NT2/D1 (cell line): ENCODE data around the gene HEATR5B.
"Not testable (repeated sequence)": the region's sequence is repeated elsewhere in the genome, so short reads cannot be mapped to it uniquely, and the experiment has no call there.

Source experiments
- DNase-seq: peaks from one replicate; pipeline ENCODE4 v3.0.0-alpha.2; 2011; ENCODE audit warnings: low read depth, low spot score
- H3K27me3 ChIP-seq: 2 replicates; pipeline ENCODE4 v1.6.0; 2011; ENCODE audit warnings: mild to moderate bottlenecking; ENCODE audit not compliant: insufficient read length, insufficient read depth
- H3K36me3 ChIP-seq: 2 replicates; pipeline ENCODE4 v1.6.1; 2011; ENCODE audit warnings: mild to moderate bottlenecking, low read length, mixed read lengths; ENCODE audit not compliant: insufficient read depth, insufficient read length
- H3K4me1 ChIP-seq: 2 replicates; pipeline ENCODE4 v1.5.1; 2011; ENCODE audit not compliant: insufficient read depth, insufficient read length
- H3K4me3 ChIP-seq: 2 replicates; pipeline ENCODE4 v1.5.1; 2011; ENCODE audit warnings: low read depth; ENCODE audit not compliant: insufficient read length
- H3K9ac ChIP-seq: 2 replicates; pipeline ENCODE4 v1.6.0; 2011; ENCODE audit warnings: low read depth; ENCODE audit not compliant: insufficient read length
- H3K9me3 ChIP-seq: 2 replicates; pipeline ENCODE4 v1.5.1; 2011; ENCODE audit warnings: mild to moderate bottlenecking, low read length; ENCODE audit not compliant: insufficient read depth
- SUZ12 ChIP-seq: IDR thresholded peaks from 2 replicates; pipeline ENCODE4 v1.6.1; 2011; ENCODE audit not compliant: insufficient read length, insufficient read depth; ENCODE audit errors: extremely low read depth
- YY1 ChIP-seq: IDR thresholded peaks from 2 replicates; pipeline ENCODE4 v1.6.1; 2011; ENCODE audit not compliant: insufficient read length, insufficient read depth
- ZNF274 ChIP-seq: IDR thresholded peaks from 2 replicates; pipeline ENCODE4 v1.6.1; 2011; ENCODE audit warnings: mild to moderate bottlenecking, low read depth, low read length

The HEATR5B gene

GRCh38 chr2:36941867-36942266 lies 142.3 kb downstream of the HEATR5B start:
- DNase-seq, result no peak
- Histone ChIP-seq H3K27me3 (no peaks in the 10 kb centered on the region), H3K9me3 (no peaks in the 10 kb centered on the region), H3K4me1 (no peaks in the 10 kb centered on the region), H3K4me3 (no peak overlapping the region), H3K9ac (no peak overlapping the region), H3K36me3 (no peaks in the 10 kb centered on the region)
- TF ChIP-seq SUZ12 (no peak), ZNF274 (no peak), YY1 (no peak)

- not testable (repeated sequence) for H3K36me3 ChIP-seq, H3K4me1 ChIP-seq, H3K9me3 ChIP-seq, H3K9ac ChIP-seq, H3K27me3 ChIP-seq, H3K4me3 ChIP-seq, DNase-seq
Observed at GRCh38 chr2:36936526-36936925, 147.6 kb downstream of the HEATR5B start.

GRCh38 chr2:36931688-36932087 lies 152.5 kb downstream of the HEATR5B start:
- not testable (repeated sequence) for H3K4me1 ChIP-seq, H3K4me3 ChIP-seq, DNase-seq, H3K9ac ChIP-seq, H3K27me3 ChIP-seq, H3K9me3 ChIP-seq, H3K36me3 ChIP-seq
